A673 (cell line): ENCODE measurements around the gene BAIAP3. TPM values are rescaled to one million over a fixed set of nuclear protein-coding genes. Genes with fewer than 3 reads are reported as not detected.
A peak's percentile ranks its signal among the peaks of the same experiment; 100 is the strongest.

Source experiments
- BruUV-seq: library from RNA; stranded (reverse); fragments of 400-500 nt; replicated peaks from 2 replicates; lab custom pipeline; 2021; lab: Mats Ljungman, UMichigan
- CTCF ChIA-PET: fragments of 300-600 bp; sonication (Branson Sonifier 250); formaldehyde crosslinking; loops from one replicate; lab custom pipeline; 2022; ENCODE audit warnings: antibody characterized with exemption; lab: Charles Lee
- POLR2A ChIA-PET: fragments of 300-600 bp; sonication (Branson Sonifier 250); formaldehyde crosslinking; loops from one replicate; lab custom pipeline; 2022; ENCODE audit warnings: antibody characterized with exemption; ENCODE audit not compliant: low non-redundant PET; lab: Charles Lee
- DNase-seq: peaks from one replicate; pipeline ENCODE4 v3.0.0-alpha.2; 2015; ENCODE audit warnings: low spot score
- H3K27ac ChIP-seq: fragments of 200-600 bp; sonication (generic); 2 replicates; pipeline ENCODE4 v1.5.1; 2016; ENCODE audit warnings: mixed run types, low read depth, mild to moderate bottlenecking, mixed read lengths, antibody characterized with exemption, low read length; ENCODE audit not compliant: poor library complexity, severe bottlenecking
- H3K27me3 ChIP-seq: fragments of 200-600 bp; sonication (generic); replicated peaks from 2 replicates; pipeline ENCODE4 v1.6.1; 2017; ENCODE audit warnings: mixed run types, low read depth, mild to moderate bottlenecking, mixed read lengths, antibody characterized with exemption, low read length; ENCODE audit not compliant: insufficient read depth, poor library complexity
- H3K36me3 ChIP-seq: fragments of 200-600 bp; sonication (generic); 2 replicates; pipeline ENCODE4 v1.6.1; 2016; ENCODE audit warnings: mixed run types, mild to moderate bottlenecking, mixed read lengths, antibody characterized with exemption, low read length; ENCODE audit not compliant: insufficient read depth, poor library complexity, severe bottlenecking
- H3K4me1 ChIP-seq: fragments of 200-600 bp; sonication (generic); 2 replicates; pipeline ENCODE4 v1.6.1; 2017; ENCODE audit warnings: mixed run types, mild to moderate bottlenecking, mixed read lengths, antibody characterized with exemption, low read length; ENCODE audit not compliant: insufficient read depth, poor library complexity, severe bottlenecking
- H3K4me3 ChIP-seq: fragments of 200-600 bp; sonication (generic); 2 replicates; pipeline ENCODE4 v1.5.1; 2016; ENCODE audit warnings: low read depth, mixed run types, mild to moderate bottlenecking, mixed read lengths, low read length; ENCODE audit not compliant: poor library complexity, severe bottlenecking
- H3K9me3 ChIP-seq: fragments of 200-600 bp; sonication (generic); 2 replicates; pipeline ENCODE4 v1.6.1; 2016; ENCODE audit warnings: mixed run types, low read depth, mild to moderate bottlenecking, mixed read lengths, antibody characterized with exemption, low read length; ENCODE audit not compliant: poor library complexity, severe bottlenecking
- CTCF ChIP-seq: fragments of 300-800, 200-600 bp; sonication (generic); conservative IDR thresholded peaks from 2 replicates; pipeline ENCODE4 v1.5.1; 2017; ENCODE audit warnings: low read depth, mild to moderate bottlenecking, antibody characterized with exemption, low read length, moderate library complexity, mixed read lengths
- EZH2 ChIP-seq: fragments of 200-600 bp; sonication (generic); IDR thresholded peaks from 2 replicates; pipeline ENCODE4 v1.6.1; 2017; ENCODE audit warnings: borderline replicate concordance, low read depth, mild to moderate bottlenecking, mixed read lengths, antibody characterized with exemption, low read length; ENCODE audit not compliant: poor library complexity, severe bottlenecking
- intact Hi-C: fragments of 100-400 bp; cut with micrococcal nuclease; formaldehyde crosslinking; loops from one replicate; pipeline ENCODE4 v1.10.0; 2022; ENCODE audit not compliant: unreplicated experiment
- total RNA-seq: library from RNA; stranded (reverse); gene quantifications from 2 replicates; pipeline ENCODE4 v1.2.3, GENCODE V29; 2021

BAIAP3 gene
- total RNA-seq, 1 experiment from 2014 or later, result 2.0 TPM

- BruUV-seq, result no TSS peak
- Histone ChIP-seq H3K27me3 (no peaks in the 10 kb centered on the region), H3K36me3 (peaks cover 37% of the 10 kb centered on the region), H3K4me1 (peaks cover 2% of the 10 kb centered on the region), H3K9me3 (no peaks in the 10 kb centered on the region), H3K27ac (no peak overlapping the region), H3K4me3 (no peak overlapping the region)
- intact Hi-C loops, result no loop called here
- CTCF ChIA-PET, result no interaction called here
- TF ChIP-seq EZH2, result no peak
- TF ChIP-seq CTCF, result no peak
- no peak for DNase-seq
- POLR2A ChIA-PET, result no interaction called here
Measured at GRCh38 chr16:1357906-1358566, 24.6 kb downstream of the BAIAP3 start.

GRCh38 chr16:1361685-1362360 lies 28.4 kb downstream of the BAIAP3 start:
- H3K36me3 ChIP-seq, result peaks cover 72% of the 10 kb centered on the region
- TF ChIP-seq EZH2, result no peak
- no peak for TF ChIP-seq CTCF
- H3K27me3 ChIP-seq, result no peaks in the 10 kb centered on the region
- no peak overlapping the region for H3K4me3 ChIP-seq
- ChIA-PET POLR2A (no interaction called here), CTCF (interaction anchor here (0.5 kb wide), 1 partner anchor 369 kb away, joined by 7 read pairs; no protein-coding TSS in a partner anchor)
- no peak for DNase-seq
- H3K27ac ChIP-seq, result no peak overlapping the region
- BruUV-seq, result no TSS peak
- no peaks in the 10 kb centered on the region for H3K4me1 ChIP-seq
- H3K9me3 ChIP-seq, result no peaks in the 10 kb centered on the region
- intact Hi-C loops, result no loop called here

DNA sequence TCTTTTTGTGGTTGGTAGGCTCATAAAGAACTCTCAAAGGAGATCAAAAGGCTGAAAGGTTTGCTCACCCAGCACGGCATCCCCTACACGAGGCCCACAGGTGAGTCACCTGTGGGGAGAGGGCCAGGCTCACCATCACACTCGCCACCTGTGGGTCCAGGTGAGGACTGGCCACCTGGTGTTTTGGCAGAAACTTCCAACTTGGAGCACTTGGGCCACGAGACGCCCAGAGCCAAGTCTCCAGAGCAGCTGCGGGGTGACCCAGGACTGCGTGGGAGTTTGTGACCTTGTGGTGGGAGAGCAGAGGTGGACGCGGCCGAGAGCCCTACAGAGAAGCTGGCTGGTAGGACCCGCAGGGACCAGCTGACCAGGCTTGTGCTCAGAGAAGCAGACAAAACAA lies 29.4 kb downstream of the BAIAP3 start:
- H3K36me3 ChIP-seq, result peaks cover 76% of the 10 kb centered on the region
- intact Hi-C loops, result no loop called here
- H3K4me1 ChIP-seq, result no peaks in the 10 kb centered on the region
- BruUV-seq, result TSS peak; percentile 61
- POLR2A ChIA-PET, result no interaction called here
- H3K27ac ChIP-seq, result no peak overlapping the region
- no peak overlapping the region for H3K4me3 ChIP-seq
- no peak for DNase-seq
- no peaks in the 10 kb centered on the region for H3K27me3 ChIP-seq
- CTCF ChIA-PET, result interaction anchor here (0.5 to 1.0 kb wide), 3 partner anchors 17 to 940 kb away, joined by 3 to 5 read pairs (median 4); no protein-coding TSS in a partner anchor
- no peaks in the 10 kb centered on the region for H3K9me3 ChIP-seq
- no peak for TF ChIP-seq EZH2
- no peak for TF ChIP-seq CTCF
